ENCODE data around the gene TENM3.

TENM3 gene

DNA sequence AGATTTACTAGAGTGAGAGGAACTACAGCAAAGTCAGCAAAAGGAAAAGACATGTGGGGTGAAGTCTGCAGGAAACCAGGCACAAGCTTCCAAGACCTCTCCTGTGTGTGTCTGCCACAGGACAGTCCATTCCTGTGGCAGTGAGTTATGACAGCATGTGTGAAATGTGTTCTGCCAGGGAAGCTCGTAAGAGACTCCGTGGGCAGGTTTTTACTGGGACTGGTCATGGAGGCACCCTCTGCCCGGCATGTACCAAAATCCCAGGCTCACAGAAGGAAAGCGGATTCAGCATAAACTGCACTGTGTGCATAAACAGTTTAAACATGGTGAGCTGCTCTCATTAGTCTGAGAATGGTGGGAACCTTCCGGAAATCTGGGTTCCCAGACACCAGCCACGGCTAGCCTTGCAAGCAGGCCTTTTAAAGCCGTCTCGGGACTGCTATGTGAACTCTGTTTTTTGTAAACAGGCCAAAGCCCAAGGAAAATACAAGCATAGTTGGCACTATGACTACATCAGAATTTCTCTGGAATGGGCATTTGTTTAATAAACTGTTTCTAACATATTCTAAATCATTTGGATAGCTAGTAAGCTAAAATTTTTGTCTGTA is 288.5 kb downstream of the TENM3 start:
- DNase-seq, result no peak

DNA sequence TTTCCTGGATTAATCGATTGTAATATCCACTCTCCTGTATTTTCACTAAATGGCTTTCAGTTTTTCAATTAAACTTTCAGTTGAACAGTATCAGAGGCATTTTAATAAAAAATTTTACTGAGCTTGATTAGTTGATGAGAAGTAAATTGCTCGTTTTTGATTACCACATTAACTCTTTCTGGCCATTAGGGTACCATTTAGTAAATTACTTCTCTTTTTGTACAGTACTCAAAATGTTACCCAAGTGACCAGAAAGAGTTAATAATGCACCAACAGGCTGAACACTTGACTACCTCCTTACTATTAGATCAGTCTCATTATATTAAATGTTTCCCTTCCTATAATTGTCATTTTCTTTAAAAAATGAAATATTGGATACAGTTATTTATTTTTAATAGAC is 289.2 kb downstream of the TENM3 start:
- DNase-seq, result no peak

DNA sequence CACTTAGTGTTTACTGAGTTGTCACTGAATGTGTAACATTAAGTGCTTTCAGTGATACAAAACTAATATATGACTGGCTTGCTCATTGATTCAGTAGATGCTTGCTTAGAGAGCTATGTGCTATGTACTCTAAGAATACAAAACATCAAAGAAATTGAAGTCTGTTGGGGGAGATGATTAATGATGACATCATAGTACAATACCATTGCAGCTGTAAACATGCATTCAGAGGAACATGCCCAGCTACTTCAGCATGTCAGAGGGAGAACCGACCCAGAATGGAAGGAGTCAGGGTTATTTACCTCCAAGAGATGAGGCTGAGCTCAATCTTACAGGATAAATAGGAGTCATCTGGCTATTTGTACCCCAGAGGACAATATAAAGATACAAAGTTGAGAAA is 290.8 kb downstream of the TENM3 start:
- no peak for DNase-seq

DNA sequence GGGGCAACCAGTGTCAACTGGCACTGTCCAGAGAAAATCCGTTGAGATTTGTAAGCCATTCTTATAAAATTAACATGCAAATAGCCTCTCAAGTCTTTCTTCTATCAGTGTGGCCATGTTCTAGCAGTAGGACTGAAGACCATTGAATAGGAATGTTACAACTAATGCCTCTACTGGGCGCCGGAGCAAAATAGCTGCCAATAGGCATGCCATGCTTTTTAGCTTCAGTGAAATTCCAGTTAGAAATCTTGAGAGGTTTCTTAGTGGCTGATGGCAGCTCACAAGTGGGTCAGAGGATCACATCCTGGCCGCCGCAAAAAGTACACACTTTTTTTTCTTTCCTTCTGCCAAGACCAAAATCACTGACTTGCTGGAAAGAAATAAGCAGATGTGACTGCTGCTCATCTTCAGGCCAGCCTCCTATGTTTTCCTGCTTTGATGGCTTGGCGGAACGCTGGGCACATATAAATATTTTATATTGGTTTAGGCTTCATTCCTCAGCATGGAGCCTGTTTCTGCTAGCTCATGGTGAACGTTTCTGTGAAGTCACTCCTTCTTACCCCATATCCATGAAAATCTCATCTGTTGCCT is 293.1 kb downstream of the TENM3 start:
- no peak for DNase-seq

DNA sequence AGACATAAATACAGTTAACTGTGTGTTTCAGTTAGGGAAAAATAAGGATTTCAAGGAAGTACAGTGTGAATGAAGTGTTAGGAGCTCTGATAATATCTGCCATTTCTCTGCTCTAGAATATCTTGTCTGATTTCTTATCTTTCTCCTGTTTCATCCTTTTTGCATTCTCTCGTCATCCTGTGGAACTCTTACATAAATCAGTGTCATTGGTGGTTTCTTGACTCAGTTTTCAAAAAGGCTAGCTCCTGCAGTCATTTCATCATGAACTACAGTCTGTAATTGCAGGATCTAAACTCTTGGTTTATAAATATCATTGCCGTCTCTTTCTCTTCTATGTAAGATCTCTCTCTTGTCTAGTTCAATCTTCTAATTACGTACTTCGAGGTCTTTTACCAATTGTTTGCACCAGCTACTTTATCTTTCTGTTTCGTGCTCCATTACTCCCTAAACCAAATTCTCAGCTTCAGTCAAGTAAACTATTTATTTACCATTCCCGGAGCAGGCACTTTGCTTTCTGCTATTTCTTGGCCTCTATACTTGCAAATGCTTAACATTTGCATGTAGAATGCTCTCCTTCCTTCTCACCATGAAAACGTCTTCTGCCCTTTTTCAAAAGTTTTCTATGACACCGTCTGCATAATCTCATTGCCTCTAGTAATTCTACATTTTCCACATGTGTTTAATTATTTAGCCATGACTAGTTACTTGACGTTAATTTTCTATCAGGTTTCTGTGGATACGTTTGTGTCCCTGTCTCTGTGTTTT is 294.0 kb downstream of the TENM3 start:
- no peak for DNase-seq

DNA sequence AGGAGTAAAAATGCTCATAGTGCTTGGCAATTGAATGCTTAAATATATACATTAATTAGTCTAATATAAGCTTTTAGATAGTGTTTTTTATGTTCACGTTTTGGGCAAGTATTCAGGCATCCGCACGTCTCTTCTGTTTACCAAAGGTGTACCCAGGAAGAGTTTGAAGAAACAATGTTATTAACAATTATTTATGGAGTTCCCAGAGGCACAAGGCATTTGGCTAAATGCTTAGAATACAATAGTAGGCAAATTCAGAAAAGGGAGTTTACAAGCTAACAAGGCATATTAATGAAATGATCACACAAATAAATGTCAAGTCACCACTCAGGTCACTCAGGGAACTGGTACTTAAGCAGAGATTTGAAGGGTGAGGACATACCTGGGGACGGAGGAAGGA is 294.8 kb downstream of the TENM3 start:
- no peak for DNase-seq

DNA sequence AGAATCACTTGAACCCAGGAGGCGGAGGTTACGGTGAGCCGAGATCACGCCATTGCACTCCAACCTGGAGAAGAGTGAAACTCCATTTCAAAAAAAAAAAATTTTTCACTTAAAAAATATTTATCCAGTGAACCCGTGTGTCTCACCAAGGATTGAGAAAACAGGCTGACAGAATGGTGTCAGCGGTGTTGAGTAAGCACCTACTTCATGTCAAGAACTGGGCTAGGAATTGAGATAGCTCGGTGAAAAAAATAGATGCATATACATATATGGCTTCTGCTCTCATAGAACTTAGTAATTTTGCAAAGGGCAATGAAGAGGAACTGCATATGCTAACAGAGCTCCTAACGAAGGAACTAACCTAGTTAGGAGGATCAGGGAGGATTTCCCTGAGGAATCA is 297.3 kb downstream of the TENM3 start:
- DNase-seq, result no peak

DNA sequence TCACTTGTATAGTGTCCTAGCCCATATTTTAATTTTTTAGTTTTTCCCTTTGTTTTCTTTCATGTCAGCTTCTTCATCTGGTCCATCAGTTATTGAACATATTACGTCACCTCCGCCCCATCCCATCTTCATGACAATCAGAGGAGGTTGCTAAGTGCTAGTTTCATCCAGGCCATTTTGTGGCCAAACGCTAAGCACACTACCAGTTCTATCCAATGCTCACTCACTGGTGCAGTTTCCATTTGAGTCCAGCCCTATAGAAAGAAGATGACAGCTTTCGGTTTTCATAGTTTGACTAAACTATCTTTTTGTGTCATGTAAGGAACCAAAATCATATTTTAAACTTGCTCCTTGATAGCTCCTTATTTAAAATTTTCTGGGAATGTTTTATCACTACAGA is 304.2 kb downstream of the TENM3 start:
- DNase-seq, result no peak

DNA sequence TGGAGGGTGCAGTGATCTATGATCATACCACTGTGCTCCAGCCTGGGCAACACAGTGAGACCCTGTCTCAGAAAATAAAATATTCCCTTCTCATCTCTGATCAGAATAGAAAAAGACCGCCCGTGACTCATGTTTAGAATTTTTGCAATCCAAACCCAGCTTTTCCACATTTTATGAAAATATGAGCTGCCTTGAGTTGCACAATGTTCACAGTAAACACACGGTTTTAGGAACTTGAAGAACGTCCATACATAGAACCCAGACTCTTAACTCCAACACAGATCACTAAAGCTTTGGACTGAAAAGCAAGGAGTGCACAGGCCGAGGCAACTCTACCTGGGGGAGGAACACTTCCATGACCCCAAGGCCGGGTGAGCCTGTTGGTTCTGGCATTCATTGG is 305.0 kb downstream of the TENM3 start:
- DNase-seq, result no peak

DNA sequence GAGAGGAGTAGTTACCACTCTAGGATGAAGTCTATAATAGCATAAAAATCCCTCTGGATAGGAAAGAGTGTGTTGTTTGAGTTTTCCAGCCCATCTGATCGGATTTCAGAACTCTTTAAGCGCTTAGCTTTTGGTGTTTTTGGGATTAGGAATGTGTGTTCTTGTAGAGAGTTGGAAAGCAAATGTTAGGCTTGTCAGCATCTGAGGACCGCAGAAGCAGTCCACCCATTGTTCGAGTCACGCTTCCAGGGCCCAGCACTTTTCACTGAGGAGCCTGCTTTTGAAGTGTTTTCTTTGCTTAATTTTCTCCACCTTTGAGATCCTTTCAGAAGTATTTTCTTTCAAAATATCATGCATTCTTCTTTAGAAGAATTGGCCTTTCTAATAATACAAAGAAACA is 306.2 kb downstream of the TENM3 start:
- DNase-seq, result no peak

DNA sequence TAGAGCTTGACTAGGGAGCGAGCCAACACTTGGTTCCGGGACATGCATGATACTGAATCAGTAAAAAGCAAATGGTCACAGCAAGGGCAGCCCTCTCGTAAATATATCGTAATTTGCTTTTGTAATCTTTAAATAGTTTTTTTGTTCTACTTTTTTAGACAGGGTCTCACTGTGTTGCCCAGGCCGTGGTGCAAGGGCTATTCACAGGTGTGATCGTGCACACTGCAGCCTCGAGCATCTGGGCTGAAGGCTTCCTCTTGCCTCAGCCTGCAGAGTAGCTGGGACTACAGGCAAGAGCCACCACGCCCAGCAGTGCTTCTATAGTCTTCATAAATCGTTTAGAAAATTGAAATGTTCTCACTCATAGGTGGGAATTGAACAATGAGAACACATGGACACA is 309.7 kb downstream of the TENM3 start:
- no peak for DNase-seq

DNA sequence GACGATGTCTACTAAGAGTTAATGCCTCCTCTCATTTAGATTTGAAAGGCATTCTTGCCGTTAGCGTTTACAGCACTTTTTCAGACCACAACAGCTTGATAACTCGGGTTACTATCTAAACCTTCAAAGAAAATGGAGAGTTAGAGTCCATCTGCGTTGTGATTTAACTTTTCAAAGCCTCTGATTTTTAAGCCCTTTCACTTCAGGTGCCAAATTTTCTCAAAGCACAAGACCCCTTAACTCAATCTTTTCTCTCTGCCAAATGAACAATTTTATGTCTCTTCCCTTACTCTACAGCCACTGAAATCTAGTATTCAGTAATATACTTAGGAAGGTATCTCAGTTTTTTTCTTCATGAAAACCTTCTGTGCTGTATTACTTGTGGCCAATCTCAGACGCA is 310.5 kb downstream of the TENM3 start:
- no peak for DNase-seq

DNA sequence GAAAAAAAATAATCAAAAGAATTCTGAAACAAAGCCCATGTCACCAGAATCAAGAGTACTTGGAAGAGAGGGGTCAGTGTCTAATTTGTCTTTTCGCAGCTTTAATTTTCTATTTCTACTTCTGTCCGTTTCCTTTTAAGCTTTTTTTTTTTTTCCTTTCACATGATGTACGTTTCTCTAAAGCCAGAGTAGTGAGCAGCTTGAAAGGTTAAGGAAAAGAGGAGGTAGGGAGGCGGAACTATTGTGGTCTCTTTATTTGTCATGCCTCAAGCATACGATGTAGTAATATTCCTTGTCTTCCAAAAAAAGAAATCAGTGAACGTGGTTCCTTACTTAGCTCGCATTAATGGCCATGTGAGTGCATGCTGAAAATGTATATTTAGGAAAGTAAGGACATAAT is 311.5 kb downstream of the TENM3 start:
- DNase-seq, result no peak

DNA sequence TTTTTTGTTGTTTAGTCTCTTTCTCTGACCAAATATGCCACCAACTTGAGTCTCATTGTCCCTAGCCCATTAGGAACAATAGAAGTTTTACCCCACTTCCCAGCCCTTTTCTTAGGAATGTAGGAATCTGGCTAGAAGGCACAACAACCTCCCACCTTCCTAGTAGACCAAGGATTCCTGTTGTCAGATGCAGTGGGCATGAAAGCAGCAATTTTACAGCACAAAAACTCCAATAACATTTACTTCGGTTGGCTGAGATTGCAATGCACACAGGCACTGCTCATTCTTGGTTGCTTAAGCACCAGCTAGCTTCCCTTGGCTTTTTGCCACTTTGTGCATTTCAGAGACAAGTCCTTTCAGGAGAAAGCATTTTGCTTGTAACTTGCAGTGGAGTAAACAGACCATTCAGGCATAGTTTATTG is 312.8 kb downstream of the TENM3 start:
- peak; percentile 59 for DNase-seq

DNA sequence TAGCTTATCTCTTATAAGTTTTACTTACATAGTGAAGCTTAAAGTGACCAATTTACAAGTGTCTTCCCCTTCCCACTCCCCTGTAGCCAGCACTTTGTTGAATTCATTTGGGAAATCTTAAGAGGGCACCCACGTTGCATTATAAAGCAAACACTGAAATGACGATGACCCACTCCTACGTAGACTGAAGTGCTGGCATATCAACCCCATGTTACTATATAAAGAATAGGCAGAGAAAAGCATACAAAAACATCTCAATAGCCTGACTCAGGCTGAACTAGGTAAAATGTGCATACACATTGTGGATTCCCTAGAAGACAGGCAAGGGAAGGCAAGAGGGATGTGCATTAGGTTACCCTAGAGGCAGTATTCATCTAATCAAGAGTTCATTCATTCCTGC is 313.4 kb downstream of the TENM3 start:
- DNase-seq, result peak; percentile 20

DNA sequence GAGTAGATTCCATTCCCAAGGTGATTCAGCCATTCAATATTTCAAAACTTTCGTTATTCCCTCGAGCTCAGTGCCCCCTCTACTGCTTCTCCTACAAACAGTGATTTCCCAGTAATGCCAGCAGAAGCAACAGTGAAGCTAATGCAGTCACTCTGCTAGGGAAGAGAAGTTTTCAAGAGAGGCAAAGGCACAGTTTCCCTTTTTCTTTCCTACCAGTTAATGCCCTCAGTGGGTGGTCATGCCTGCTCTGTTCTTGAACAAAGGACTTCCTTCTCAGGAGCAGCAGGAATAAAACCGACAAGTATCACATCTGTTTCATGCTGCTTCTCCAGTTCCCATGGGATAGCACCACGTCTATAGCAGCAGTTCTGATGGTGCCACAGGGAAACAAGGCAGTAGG is 317.2 kb downstream of the TENM3 start:
- DNase-seq, result no peak

DNA sequence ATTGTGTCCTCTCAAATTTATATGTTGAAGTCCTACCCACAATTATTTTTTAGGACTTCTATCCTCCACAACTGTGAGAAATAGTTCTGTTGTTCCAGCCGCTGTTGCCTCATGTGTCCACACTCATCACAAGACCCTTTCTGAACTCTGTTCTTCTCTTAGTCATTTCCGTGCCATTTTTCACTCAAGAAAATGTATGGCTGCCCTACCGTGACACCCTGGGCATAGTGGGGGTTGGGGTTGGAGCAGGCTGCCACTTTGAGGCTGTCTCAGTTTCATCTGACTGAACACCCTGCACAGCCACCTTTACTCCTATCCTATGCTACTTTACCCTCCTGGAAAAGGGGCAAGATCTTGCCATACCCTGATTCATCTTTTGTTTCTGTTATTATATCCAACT is 319.1 kb downstream of the TENM3 start:
- DNase-seq, result no peak

DNA sequence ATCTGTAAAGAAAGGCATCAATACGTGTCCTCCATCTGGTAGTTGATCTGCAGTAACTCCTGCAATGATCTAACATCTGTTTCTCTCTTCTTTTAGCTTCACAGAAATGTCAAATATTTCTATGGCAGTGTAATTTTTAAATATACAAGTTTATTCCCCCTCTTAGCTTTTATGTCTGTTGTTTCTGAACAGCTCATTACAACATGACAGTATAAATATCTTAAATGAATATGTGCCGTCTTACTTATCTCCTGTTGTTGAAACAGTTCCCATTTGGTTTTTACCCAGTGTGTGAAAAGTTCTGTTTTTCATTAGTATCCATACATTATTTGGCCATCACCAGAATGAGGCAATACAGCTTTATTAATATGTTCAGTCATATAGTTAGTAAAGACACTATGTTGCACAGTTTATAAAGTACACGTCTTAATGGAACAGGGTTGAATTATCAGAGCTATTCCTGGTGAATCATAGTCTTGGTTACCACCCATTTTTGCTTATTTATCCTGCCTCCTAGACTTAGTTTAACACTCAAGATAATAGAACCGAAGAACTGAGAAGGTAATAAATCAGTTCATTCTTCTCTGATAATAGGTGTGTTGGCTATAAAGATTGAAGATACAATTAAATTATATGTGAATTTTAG is 321.6 kb downstream of the TENM3 start:
- no peak for DNase-seq

DNA sequence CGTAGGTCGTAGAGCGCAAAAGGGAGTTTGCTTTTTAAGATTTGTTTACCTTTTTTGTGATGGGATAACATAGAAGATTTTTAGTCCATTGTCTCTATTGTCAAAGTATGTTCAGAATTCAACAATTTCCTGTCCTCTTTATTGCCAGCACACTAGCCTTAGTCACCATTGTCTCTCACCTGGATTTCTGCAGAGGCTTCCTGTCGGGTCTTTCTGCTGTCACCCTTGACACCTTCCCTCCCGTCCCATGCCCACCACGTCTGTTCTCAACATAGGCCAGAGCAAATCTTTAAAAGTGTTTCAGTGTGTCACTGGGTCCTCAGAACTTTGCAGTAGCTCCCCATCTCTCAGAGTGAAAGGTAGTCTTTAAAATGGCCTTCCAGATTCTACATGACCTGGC is 323.9 kb downstream of the TENM3 start:
- no peak for DNase-seq

DNA sequence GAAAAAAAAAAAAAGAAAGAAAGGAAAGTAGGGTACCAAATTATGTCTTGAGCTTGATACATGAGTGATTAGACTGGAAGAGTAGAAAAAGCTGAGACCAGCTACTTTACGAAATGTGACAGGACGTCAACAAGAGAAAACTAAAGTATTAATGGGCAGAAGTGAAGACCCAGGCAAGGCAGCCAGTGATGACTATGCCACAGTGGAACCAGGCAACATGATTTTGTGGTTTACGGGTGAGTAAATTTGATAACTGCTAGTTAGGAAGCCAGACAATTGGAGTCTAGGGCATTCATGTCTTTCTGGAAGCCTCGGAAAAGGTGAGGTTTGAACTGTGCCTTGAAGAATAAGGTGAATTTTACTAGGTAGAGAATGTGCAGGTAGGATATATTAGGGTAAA is 326.4 kb downstream of the TENM3 start:
- no peak for DNase-seq

DNA sequence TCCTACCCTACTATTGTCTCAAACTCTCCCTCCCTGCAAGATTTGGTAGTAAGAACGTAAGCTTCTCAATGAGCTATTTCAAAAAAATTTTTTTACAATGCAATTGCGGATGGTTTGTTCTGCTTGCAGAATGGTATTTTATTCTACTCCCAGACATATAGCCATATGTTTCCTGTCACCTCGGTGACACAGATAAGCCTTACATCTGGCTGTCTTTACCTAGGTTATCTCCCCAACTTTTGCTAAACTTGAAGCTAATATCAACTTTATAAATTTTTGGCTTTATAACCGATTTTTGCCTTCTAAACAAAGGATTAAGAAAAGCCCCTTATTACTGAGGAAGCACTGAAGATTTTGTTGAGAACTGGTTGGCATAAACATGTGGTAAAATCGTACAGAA is 331.5 kb downstream of the TENM3 start:
- DNase-seq, result no peak

DNA sequence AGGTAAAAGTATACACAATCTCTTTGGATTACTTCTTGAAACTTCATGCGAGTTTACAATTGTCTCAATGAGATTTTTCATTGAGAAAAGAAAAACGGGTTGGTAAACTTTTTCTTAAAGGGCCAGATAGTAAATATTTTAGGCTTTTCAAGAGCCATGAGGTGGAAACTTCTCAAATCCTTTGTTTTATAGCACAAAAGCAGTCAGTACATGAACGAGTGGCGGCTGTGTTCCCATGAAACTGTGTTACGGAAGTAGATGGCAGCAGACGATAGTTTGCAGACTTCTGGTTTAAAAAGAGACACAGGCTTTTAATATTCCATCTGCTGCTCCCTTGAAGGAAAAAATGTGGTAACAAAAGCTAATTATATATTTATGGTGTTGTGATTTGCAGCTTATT is 332.0 kb downstream of the TENM3 start:
- DNase-seq, result no peak

DNA sequence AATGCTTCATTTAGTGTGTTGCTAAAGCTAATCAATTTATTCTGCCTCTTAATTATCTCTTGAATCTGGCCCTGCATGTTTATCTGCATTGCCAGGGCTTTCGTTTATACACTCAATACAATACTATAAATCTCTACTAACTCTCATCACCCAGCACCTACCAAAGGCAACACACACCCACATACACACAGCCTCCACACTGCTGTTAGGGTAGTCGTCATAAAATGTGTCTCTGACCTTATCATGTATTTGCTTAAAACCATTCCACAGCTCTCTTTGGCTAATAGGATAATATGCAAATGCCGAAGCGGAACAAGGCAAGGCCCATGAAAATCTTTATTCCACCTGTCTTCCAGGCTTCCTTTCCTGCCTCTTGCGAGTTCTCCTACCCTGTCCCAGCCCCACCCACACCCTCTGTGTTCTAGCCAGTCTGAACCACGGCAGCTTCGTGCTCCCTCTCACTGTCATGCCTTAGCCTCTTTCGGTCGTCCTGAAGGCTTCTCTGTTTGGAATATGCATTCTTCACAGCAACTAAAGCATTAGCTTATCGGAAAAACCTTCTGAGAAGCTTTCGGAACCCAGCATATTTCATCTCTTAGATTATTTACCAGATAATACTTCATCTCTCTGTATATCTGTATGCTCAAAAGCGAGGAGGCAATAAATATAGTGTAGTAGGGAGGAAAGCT is 333.5 kb downstream of the TENM3 start:
- no peak for DNase-seq

DNA sequence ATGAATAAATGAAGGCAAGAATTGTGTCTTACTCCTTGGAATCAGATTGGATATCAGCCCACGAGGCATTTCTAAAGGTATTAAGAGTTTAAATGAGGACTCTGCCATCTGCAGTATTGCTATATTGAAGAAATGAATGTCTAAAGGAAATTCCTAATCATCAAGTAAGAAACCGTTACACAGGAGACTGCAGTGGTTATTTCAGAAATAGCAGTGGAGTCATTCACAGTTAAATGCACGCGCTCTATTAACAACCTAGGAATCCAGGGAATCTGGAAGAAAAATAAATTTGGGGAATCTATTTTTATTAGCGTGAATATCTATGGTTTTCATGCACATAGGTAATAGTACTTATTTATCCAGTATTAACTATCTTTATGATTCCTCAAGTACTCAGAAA is 334.2 kb downstream of the TENM3 start:
- DNase-seq, result no peak

Data from NCI-H2029 (cell line).